ENCODE results near the gene RBM27.
"Not testable (repeated sequence)": the region's sequence is repeated elsewhere in the genome, so short reads cannot be mapped to it uniquely, and the experiment has no call there.

Gene RBM27, protein sequence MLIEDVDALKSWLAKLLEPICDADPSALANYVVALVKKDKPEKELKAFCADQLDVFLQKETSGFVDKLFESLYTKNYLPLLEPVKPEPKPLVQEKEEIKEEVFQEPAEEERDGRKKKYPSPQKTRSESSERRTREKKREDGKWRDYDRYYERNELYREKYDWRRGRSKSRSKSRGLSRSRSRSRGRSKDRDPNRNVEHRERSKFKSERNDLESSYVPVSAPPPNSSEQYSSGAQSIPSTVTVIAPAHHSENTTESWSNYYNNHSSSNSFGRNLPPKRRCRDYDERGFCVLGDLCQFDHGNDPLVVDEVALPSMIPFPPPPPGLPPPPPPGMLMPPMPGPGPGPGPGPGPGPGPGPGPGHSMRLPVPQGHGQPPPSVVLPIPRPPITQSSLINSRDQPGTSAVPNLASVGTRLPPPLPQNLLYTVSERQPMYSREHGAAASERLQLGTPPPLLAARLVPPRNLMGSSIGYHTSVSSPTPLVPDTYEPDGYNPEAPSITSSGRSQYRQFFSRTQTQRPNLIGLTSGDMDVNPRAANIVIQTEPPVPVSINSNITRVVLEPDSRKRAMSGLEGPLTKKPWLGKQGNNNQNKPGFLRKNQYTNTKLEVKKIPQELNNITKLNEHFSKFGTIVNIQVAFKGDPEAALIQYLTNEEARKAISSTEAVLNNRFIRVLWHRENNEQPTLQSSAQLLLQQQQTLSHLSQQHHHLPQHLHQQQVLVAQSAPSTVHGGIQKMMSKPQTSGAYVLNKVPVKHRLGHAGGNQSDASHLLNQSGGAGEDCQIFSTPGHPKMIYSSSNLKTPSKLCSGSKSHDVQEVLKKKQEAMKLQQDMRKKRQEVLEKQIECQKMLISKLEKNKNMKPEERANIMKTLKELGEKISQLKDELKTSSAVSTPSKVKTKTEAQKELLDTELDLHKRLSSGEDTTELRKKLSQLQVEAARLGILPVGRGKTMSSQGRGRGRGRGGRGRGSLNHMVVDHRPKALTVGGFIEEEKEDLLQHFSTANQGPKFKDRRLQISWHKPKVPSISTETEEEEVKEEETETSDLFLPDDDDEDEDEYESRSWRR

DNA sequence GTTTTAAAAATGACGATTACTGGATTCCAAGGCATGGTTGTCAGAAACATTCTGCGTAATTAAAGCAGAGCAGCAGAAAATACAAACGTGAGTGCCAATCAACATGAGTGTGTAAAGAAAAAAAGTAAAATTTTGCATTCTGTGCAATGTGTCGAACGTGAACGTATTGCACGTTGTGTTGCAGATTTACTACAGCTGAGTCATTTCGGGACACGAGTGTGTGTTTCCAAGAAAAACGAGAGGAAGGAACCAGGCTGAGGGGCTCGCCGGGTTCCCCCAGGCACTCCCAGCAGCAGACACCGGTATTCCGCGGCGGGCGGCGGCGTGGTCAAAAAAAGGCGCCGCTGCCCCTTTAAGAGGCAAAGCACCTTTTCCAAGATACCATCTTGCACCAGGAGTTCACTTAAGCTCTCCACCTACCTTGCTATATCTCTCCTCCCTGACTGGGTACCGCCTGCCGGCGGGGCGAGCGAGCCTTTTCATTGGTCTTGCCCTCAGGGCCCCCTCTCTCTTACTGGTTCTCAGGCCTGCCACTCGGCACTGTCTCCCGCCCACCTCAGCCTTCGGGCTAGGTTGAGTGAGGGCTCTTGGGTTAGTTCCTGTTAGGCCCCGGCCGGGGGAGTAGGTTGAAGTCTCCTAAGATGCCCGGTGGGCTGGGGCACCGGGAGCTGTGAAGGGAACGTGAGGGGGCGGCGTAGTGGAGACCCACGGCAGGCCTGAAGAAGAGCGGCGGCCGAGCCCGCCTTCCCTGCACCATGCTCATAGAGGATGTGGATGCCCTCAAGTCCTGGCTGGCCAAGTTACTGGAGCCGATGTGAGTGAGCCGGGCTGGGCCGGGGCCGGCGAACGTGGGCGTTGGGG is at the start of gene RBM27:
TSS of gene RBM27 (plus strand) at position 595 of the 861 bp plus-strand sequence. CDS start at position 756, 161 bp downstream.
- DNase-seq (ENCODE audit: low read depth in 2 of 2): peak; percentile 91 to 93

DNA sequence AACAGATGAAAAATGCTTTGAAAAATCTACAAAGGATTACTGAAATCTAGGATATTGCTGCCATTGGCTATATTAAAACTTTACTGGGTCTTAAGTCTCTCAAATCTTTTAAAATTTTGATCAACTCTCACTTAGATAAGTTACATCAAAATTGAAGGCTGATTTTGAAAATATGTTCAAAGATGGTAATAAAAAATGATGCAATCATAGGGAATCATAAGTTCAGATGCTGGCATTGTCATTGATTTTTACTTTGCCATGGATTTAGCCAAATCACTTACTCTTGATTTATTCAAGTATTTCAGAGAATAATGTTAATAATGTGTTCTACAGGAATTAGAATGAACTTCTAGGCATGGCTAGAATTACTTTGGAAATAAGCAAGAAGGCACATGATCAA is 45.1 kb upstream of the RBM27 start:
- no peak for DNase-seq (ENCODE audit: low read depth in 2 of 2)

DNA sequence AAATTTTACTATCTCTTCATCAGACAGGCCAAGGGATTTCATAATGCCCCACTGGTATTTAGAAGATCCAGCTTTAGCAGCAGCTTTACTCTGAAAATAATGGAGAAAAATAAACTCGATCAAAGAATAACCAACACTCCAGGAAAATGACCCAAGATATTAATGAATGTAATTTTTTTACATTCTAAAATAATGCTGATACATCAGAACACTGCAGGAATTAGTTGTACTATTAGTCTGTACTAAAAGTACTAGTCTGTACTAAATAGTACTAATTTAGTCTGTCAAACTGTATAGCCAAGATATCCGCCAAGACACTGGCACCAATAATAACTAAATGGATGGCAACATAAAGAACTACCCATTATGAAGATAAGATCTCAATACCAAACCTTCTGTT is 39.0 kb upstream of the RBM27 start:
- DNase-seq (ENCODE audit: low read depth in 2 of 2): no peak

DNA sequence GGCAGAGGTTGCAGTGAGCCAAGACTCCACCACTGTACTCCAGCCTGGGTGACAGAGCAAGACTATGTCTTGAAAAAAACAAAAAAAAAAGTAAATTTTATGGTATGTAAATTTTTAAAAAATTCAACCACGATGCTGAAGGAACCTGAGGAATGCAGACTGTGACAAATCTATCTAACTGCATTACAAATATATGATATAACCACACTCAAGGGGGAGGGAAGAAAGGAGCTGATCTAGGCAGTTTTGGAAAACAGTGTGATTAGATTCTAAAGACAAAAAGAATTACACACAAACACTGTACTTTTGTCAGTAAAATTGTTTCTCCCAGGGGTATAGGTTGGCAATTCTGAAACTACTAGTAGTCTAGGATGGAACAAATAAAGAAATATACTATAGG is 37.9 kb upstream of the RBM27 start:
- no peak for DNase-seq (ENCODE audit: low read depth in 2 of 2)

DNA sequence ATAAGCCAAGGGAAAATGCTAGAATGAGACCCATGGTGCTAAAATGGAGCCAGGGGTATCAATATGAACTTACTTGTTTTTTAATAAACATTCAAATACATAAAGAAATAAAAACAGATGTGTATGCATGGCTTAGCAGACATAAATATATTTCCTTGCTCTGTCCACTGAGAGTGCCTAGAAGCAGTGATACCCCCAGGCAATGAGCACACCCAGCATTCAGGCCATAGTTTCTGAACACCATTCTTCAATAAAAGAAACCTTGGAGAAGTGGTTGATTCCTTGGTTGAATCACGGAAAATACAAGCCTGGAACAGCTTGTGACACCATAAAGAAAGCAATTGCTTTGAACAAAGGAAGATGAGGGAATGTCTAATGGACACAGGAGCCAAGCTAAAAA is 37.5 kb upstream of the RBM27 start:
- DNase-seq (ENCODE audit: low read depth in 2 of 2): no peak

DNA sequence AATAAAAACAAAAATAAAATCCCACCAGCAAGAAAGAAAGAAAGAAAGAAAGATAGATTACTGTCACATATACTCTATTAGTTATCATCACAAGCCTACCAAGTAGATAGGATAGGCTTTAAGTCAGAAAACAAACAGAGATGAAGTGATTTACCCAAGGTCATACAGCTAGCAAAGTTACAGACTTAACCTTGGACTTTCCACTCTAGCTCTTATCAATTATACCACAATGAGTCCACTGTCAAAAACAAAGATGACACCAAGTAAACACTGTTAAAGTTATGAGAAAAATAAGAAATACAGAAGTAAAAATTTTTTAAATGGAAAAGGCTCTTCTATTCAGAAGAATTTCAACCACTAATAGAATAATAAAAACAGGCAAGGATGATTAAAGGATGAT is 34.3 kb upstream of the RBM27 start:
- DNase-seq (ENCODE audit: low read depth in 2 of 2): no peak

DNA sequence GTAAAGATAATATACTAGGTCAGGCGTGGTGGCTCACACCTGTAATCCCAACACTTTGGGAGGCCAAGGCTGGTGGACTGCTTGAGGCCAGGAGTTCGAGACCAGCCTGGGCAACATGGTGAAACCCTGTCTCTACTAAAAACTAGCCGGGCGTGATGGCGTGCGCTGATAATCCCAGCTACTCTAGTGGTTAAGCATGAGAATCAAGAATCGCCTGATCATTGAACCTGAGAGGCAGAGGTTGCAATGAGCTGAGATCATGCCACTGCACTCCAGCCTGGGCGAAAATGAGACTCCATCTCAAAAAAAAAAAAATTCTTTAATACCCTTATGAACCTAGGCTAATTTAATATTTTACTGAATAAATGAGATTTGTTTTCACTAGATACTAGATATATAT is 30.4 kb upstream of the RBM27 start:
- not testable (repeated sequence) for DNase-seq (ENCODE audit: low read depth in 2 of 2)

DNA sequence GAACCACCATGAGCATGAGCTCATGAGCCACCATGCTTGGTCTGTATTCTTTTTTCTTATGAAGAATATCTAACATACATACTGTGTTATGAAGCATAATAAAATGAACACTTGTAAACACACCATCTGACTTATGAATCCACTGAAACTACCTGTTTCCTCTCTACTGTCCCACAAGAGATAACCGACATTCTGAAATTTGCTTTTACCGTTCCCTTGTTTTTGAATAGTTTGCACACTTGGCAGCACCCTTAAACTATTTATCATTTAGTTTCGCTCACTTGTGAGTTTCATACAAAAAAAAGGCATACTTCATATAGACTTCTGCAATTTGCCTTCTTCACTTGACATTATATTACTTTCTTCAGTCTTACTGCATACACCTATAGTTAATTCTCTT is 29.8 kb upstream of the RBM27 start:
- no peak for DNase-seq (ENCODE audit: low read depth in 2 of 2)

DNA sequence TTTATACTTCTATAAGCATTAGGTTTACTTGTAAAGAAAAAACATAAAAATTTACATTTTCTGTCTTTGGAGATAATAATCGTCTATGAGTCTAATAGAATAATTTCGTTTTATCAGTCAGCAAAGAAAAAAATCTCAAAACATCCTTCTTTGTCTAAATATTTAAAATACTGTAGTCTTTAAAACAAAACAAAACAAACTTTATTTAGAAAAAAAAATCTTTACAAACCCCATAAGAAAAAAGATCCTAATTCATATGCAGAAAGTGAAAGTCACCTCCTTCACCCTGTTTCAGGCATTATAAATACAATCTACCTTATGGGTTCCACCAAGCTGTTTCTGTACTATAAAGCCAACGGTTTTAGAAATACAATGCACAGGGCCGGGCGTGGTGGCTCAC is 26.6 kb upstream of the RBM27 start:
- no peak for DNase-seq (ENCODE audit: low read depth in 2 of 2)

DNA sequence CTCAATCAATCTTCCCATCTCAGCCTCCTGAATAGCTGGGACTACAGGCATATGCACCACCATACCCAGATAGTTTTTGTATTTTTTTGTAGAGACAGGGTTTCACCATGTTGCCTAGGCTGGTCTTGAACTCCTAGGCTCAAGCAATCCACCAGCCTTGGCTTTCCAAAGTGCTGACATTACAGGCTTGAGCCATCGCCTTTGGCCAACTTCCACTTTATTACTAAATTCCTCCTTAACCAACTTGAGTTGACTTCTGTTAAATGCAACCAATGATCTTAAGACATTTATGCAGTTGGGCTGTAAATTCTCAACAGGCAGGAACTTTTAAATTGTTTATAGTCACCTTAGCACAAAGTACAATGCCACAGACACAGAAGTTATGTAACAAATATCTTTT is 23.7 kb upstream of the RBM27 start:
- no peak for DNase-seq (ENCODE audit: low read depth in 2 of 2)

DNA sequence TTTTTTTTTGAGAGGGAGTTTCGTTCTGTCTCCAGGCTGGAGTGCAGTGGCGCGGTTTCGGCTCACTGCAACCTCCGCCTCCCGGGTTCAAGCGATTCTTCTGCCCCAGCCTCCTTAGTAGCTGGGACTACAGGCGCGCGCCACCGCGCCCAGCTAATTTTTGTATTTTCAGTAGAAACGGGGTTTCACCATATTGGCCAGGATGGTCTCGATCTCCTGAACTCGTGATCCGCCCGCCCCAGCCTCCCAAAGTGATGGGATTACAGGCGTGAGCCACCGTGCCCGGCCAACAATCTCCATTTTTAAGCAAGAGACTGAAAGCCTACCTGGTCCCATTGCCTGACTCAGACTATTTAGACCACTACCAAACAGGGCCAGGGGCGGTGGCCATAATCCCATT is 20.0 kb upstream of the RBM27 start:
- DNase-seq (ENCODE audit: low read depth in 2 of 2): not testable (repeated sequence)

DNA sequence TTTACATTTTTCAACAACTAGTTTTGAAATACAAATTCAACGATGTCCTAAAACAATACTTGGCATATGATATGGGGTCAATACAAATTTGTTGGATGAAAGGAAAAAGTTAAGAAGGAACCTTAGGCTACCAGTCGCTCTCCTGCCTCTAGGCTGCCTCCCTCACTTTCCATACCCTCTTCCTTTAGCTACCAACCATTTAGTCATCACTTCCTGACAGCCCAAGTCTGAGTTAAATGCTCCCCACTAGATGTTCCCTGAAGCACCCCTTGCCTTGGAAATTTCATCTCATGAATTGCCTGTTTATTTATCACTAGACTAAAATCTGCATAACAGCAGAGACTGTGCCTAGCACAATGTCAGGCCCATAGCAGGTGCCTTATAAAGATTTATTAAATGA is 18.2 kb upstream of the RBM27 start:
- no peak for DNase-seq (ENCODE audit: low read depth in 2 of 2)

DNA sequence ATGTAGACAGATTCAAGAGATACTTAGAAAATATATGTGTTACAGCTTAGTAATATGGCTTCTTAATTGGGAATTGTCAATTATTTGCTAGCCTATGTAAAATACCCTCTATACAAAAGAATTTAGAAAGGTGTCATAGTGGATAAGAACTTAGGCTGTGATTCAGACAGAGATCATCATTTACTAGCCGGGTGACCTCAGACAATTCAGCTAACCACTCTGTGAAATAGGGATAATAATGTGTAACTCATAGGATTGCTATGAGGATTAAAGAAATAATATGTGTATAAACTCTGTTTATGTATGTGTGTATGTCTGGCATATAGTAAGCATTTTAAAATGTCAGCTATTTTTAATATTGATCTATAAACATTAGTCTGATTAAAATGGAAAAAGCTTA is 15.0 kb upstream of the RBM27 start:
- no peak for DNase-seq (ENCODE audit: low read depth in 2 of 2)

DNA sequence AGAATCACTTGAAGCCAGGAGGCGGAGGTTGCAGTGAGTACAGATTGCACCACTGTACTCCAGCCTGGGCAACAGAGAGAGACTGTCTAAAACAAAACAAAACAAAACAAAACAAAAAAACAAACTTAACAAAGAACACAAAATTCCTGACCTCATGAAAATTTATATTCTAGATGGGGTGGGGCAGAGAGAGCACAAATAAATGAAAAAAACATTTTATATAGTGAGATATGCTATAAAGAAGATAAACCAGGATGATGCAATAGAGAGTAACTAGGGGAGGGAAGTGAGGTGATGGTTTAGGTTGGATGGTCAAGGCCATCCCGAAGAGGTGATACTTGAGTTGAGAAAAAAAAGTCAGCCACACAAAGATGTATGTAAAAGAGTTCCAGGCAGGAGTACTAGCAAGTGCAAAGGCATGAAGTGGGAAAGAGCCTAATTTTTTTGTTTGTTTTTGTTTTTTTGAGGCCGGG is 10.8 kb upstream of the RBM27 start:
- no peak for DNase-seq (ENCODE audit: low read depth in 2 of 2)

DNA sequence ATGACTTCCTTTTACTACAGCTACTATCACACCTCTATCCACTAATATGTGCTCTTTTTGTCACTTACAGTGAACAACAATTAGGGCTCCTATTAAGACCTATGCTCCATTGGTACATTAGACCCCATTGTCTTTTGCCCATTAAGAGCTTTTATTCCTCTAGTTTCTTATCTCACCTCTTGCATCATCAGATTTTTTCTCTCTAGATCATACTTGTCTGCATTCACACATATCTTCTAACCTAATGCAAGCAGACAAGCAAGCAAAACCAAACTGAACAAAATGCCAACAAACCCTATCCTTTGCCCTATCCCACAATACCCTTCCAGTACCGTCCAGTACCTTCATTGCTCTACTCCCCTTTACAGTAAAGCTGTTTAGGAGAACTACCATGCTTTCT is 10.1 kb upstream of the RBM27 start:
- no peak for DNase-seq (ENCODE audit: low read depth in 2 of 2)

DNA sequence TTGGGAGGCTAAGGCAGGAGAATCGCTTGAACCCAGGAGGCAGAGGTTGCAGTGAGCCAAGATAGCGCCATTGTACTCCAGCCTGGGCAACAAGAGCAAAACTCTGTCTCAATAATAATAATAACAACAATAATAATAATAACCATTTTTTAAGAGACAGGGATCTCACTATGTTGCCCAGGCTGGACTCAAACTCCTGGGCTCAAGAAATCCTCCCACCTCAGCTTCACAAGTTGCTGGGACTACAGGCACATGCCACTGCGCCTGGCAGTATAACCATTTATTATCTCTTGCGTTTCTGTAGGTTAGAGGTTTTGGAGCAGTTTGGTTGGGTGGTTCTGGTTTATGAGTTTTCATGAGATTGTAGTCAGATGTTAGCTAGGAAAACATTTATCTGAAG is 8.4 kb upstream of the RBM27 start:
- DNase-seq (ENCODE audit: low read depth in 2 of 2): not testable (repeated sequence)

DNA sequence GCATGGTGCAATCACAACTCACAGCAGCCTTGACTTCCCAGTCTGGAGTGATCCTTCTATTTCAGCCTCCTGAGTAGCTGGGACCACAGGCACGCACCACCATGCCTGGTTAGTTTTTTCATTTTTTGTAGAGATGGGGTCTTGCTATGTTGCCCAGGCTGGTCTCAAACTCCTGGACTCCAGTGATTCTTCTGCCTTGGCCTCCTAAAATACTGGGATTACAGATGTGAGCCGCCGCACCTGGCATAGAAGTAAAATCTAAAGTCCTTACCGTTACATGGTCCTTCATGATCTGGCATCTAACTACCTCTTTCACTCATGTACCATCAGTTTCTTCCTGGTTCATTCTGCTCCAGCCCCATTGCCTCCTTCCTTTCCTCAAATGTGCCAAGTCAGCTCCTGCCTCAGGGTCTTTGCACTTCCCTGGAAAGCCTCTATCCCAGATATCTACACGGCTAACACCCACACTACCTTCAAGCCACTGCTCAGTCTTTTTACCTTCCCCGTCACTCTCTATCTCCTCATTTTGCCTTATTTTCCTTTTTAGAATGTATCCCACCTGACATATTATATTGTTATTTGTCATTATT is 6.9 kb upstream of the RBM27 start:
- no peak for DNase-seq (ENCODE audit: low read depth in 2 of 2)

DNA sequence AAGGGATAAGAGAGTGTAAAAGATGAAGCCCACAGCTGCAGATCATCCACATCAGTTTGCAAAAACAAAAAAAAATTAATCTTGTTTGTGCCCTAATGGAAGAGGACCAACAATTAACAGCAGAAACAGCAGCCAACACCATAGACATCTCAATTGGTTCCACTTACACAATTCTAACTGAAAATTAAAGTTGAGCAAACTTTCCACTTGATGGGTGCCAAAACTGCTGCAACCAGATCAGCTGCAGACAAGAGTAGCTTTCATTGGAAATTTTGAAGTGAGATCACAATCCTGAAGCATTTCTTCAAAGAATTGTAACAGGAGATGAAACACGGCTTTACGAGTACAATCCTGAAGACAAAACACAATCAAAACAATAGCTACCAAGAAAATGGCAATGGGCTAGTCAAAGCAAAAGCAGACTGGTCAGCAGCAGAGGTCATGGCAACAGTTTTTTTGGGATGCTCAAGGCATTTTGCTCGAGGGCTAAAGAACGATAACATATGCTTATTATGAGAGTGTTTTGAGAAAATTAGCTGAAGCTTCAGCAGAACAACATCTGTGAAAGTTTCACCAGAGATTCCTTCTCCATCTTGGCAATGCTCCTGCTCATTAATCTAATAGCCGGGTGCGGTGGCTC is 4.1 kb upstream of the RBM27 start:
- no peak for DNase-seq (ENCODE audit: low read depth in 2 of 2)

DNA sequence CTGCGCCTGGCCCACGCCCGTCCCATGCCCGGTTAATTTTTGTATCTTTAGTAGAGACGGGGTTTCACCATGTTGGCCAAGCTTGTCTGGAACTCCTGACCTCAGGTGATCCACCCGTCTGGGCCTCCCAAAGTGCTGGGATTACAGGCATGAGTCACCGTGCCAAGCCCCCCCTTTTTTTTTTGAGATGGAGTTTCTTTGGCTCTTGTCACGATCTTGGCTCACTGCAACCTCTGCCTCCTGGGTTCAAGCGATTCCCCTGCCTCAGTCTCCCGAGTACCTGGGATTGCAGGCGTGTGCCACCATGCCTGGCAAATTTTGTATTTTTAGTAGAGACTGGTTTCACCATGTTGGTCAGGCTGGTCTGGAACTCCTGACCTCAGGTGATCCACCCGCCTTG is 1.6 kb upstream of the RBM27 start:
- DNase-seq (ENCODE audit: low read depth in 2 of 2): not testable (repeated sequence)

DNA sequence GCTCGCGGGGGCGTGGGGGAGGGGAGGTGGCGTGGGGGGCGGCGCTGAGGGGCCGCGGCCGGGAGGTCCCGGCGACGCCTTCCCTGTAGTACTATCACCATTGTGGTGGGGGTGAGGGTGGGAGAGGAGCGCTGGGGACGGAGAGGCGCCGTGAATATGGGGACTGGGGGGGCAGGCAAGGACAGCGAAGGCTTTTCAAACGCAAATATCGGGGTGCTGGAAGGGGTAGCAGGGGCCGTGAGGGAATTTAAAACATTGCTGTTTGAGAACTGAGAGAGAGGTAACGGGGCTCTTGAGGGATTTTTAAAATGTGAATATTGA is 427 bp downstream of the RBM27 start:
- no peak for DNase-seq (ENCODE audit: low read depth in 2 of 2)
